SK-N-SH treated with all-trans-retinoic acid at 6 μM for 48 hours (cell line): ENCODE data around the gene GNMT.
"Not testable (repeated sequence)": the region's sequence is repeated elsewhere in the genome, so short reads cannot be mapped to it uniquely, and the experiment has no call there.

ENCODE experiments used
- ATAC-seq: fragments of 200-7000 bp; cut with Tn5 transposase; 3 replicates; pipeline ENCODE4 v1.9.1; 2020; ENCODE audit warnings: mild to moderate bottlenecking, moderate library complexity
- ARNTL ChIP-seq: fragments of 450-650 bp; formaldehyde crosslinking; IDR thresholded peaks from 2 replicates; pipeline ENCODE4 v1.5.0; 2020; ENCODE audit warnings: low read depth, mild to moderate bottlenecking, moderate library complexity, borderline replicate concordance
- BACH2 ChIP-seq: fragments of 250-450 bp; sonication (Bioruptor Pico); IDR thresholded peaks from 2 replicates; pipeline ENCODE4 v1.9.0; 2021; ENCODE audit warnings: mild to moderate bottlenecking, borderline replicate concordance
- CREB5 ChIP-seq: fragments of 250-450 bp; sonication (Bioruptor Pico); IDR thresholded peaks from 2 replicates; pipeline ENCODE4 v1.5.1; 2020; ENCODE audit warnings: low read depth, mild to moderate bottlenecking, moderate library complexity
- CSDC2 ChIP-seq: fragments of 250-450 bp; sonication (Bioruptor Pico); IDR thresholded peaks from 2 replicates; pipeline ENCODE4 v1.5.0; 2020; ENCODE audit warnings: mild to moderate bottlenecking, moderate library complexity
- CSRNP3 ChIP-seq: fragments of 250-450 bp; sonication (Bioruptor Pico); IDR thresholded peaks from 2 replicates; pipeline ENCODE4 v1.5.1; 2021; ENCODE audit warnings: mild to moderate bottlenecking, moderate library complexity
- ESRRG ChIP-seq: fragments of 250-450 bp; sonication (Bioruptor Pico); IDR thresholded peaks from 2 replicates; pipeline ENCODE4 v1.6.1; 2021; ENCODE audit warnings: mild to moderate bottlenecking
- GLIS3 ChIP-seq: fragments of 250-450 bp; sonication (Bioruptor Pico); IDR thresholded peaks from 2 replicates; pipeline ENCODE4 v1.5.0; 2020; ENCODE audit warnings: mild to moderate bottlenecking, moderate library complexity
- ISL1 ChIP-seq: fragments of 250-450 bp; sonication (Bioruptor Pico); IDR thresholded peaks from 2 replicates; pipeline ENCODE4 v2.1.2; 2022; ENCODE audit warnings: mild to moderate bottlenecking, moderate library complexity
- OSR1 ChIP-seq: fragments of 250-450 bp; sonication (Bioruptor Pico); IDR thresholded peaks from 2 replicates; pipeline ENCODE4 v1.8.0; 2022; ENCODE audit warnings: moderate library complexity, mild to moderate bottlenecking, inconsistent platforms
- PATZ1 ChIP-seq: fragments of 250-450 bp; sonication (Bioruptor Pico); IDR thresholded peaks from 2 replicates; pipeline ENCODE4 v1.8.0; 2020; ENCODE audit warnings: mild to moderate bottlenecking, moderate library complexity, borderline replicate concordance
- PPARA ChIP-seq: fragments of 250-450 bp; sonication (Bioruptor Pico); IDR thresholded peaks from 2 replicates; pipeline ENCODE4 v1.5.0; 2020; ENCODE audit warnings: mild to moderate bottlenecking, borderline replicate concordance
- RARB ChIP-seq: fragments of 250-450 bp; sonication (Bioruptor Pico); IDR thresholded peaks from 2 replicates; pipeline ENCODE4 v1.8.0; 2021; ENCODE audit warnings: mild to moderate bottlenecking, moderate library complexity
- SNAI2 ChIP-seq: fragments of 250-450 bp; sonication (Bioruptor Pico); IDR thresholded peaks from 2 replicates; pipeline ENCODE4 v1.5.0; 2020; ENCODE audit warnings: mild to moderate bottlenecking, moderate library complexity
- TCF4 ChIP-seq: fragments of 250-450 bp; sonication (Bioruptor Pico); IDR thresholded peaks from 2 replicates; pipeline ENCODE4 v1.8.0; 2021; ENCODE audit warnings: mild to moderate bottlenecking, moderate library complexity, borderline replicate concordance
- TOX ChIP-seq: fragments of 250-450 bp; sonication (Bioruptor Pico); IDR thresholded peaks from 2 replicates; pipeline ENCODE4 v1.8.0; 2021; ENCODE audit warnings: mild to moderate bottlenecking, moderate library complexity, borderline replicate concordance
- TSHZ2 ChIP-seq: fragments of 250-450 bp; sonication (Bioruptor Pico); IDR thresholded peaks from 2 replicates; pipeline ENCODE4 v1.5.0; 2020; ENCODE audit warnings: mild to moderate bottlenecking, moderate library complexity
- ZFP3 ChIP-seq: fragments of 250-450 bp; sonication (Bioruptor Pico); IDR thresholded peaks from 2 replicates; pipeline ENCODE4 v1.5.0; 2020; ENCODE audit warnings: mild to moderate bottlenecking, moderate library complexity
- ZFP30 ChIP-seq: fragments of 450-650 bp; formaldehyde crosslinking; IDR thresholded peaks from 2 replicates; pipeline ENCODE4 v1.5.0; 2022; ENCODE audit warnings: mild to moderate bottlenecking, moderate library complexity
- ZNF70 ChIP-seq: fragments of 450-650 bp; formaldehyde crosslinking; IDR thresholded peaks from 2 replicates; pipeline ENCODE4 v1.5.0; 2020; ENCODE audit warnings: mild to moderate bottlenecking, moderate library complexity
- ZNF8 ChIP-seq: fragments of 450-650 bp; formaldehyde crosslinking; IDR thresholded peaks from 2 replicates; pipeline ENCODE4 v1.5.0; 2020; ENCODE audit warnings: mild to moderate bottlenecking, moderate library complexity

Gene GNMT

GRCh38 chr6:42996513-42996912 is 36.0 kb downstream of the GNMT start:
- no peak for TF ChIP-seq TCF4 (CRISPR knock-in tag)
- TF ChIP-seq ISL1, result no peak
- TF ChIP-seq CSDC2 (CRISPR knock-in tag), result no peak
- ATAC-seq, result no peak

GRCh38 chr6:42998205-42998604 is 37.7 kb downstream of the GNMT start:
- ATAC-seq, result not testable (repeated sequence)

- ATAC-seq, result no peak
- TF ChIP-seq GLIS3 (no peak), TOX (CRISPR knock-in tag) (no peak), ARNTL (no peak), PPARA (CRISPR knock-in tag) (no peak), ZFP3 (CRISPR knock-in tag) (no peak), CSRNP3 (CRISPR knock-in tag) (no peak), ZFP30 (CRISPR knock-in tag) (no peak), CSDC2 (CRISPR knock-in tag) (no peak), CREB5 (CRISPR knock-in tag) (no peak), ISL1 (no peak), BACH2 (CRISPR knock-in tag) (no peak), PATZ1 (CRISPR knock-in tag) (no peak), ZNF70 (CRISPR knock-in tag) (no peak)
Observed at GRCh38 chr6:43001843-43002242, 41.3 kb downstream of the GNMT start.

- ATAC-seq, result no peak
- TF ChIP-seq TCF4 (CRISPR knock-in tag), result no peak
- no peak for TF ChIP-seq CSRNP3 (CRISPR knock-in tag)
- no peak for TF ChIP-seq ZFP3 (CRISPR knock-in tag)
- no peak for TF ChIP-seq ZNF70 (CRISPR knock-in tag)
- TF ChIP-seq ISL1, result no peak
- no peak for TF ChIP-seq ZNF8
- no peak for TF ChIP-seq ESRRG (CRISPR knock-in tag)
- TF ChIP-seq SNAI2, result no peak
- no peak for TF ChIP-seq RARB (CRISPR knock-in tag)
- no peak for TF ChIP-seq CSDC2 (CRISPR knock-in tag)
- no peak for TF ChIP-seq OSR1 (CRISPR knock-in tag)
Observed at GRCh38 chr6:43005844-43006243, 45.3 kb downstream of the GNMT start.

GRCh38 chr6:43006251-43006650 is 45.7 kb downstream of the GNMT start:
- TF ChIP-seq ARNTL (no peak), TSHZ2 (no peak), ZNF8 (no peak)
- no peak for ATAC-seq
